Stimulated activated CD8-positive, alpha-beta memory T cell treated with anti-CD3 and anti-CD28 coated beads, Interleukin-15, amount 100 ng/mL, for 48 hours (primary cell): Measurements from ENCODE around the gene CPEB1.

ENCODE experiments used
- DNase-seq, 2 donors: peaks; one replicate each; pipeline ENCODE4 v3.0.0-alpha.2; 2020; ENCODE audit warnings: low read depth in 2 of 2

Gene CPEB1

GRCh38 chr15:82647045-82647834, at the start of gene CPEB1:
TSS of gene CPEB1 (minus strand) at chr15:82647363. CDS start at chr15:82628459, 18,904 bp downstream.
- no peak for DNase-seq

- DNase-seq: no peak
Measured at GRCh38 chr15:82692171-82692570, 45.0 kb upstream of the CPEB1 start.

- no peak for DNase-seq
Measured at GRCh38 chr15:82689147-82689546, 42.0 kb upstream of the CPEB1 start.

GRCh38 chr15:82688691-82689090, 41.5 kb upstream of the CPEB1 start:
- DNase-seq: no peak

GRCh38 chr15:82681371-82681770, 34.2 kb upstream of the CPEB1 start:
- DNase-seq: no peak

- DNase-seq: peak; percentile 67 to 69
Measured at GRCh38 chr15:82680200-82681102, 33.3 kb upstream of the CPEB1 start.

- DNase-seq: no peak
Measured at GRCh38 chr15:82679626-82680199, 32.5 kb upstream of the CPEB1 start.

- no peak for DNase-seq
Measured at GRCh38 chr15:82677720-82678323, 30.7 kb upstream of the CPEB1 start.

GRCh38 chr15:82674873-82675272, 27.7 kb upstream of the CPEB1 start:
- no peak for DNase-seq

GRCh38 chr15:82670699-82671098, 23.5 kb upstream of the CPEB1 start:
- DNase-seq: no peak

GRCh38 chr15:82666606-82667005, 19.4 kb upstream of the CPEB1 start:
- DNase-seq: no peak

- no peak for DNase-seq
Measured at GRCh38 chr15:82664021-82664420, 16.9 kb upstream of the CPEB1 start.

- DNase-seq: no peak
Measured at GRCh38 chr15:82663186-82663600, 16.0 kb upstream of the CPEB1 start.

GRCh38 chr15:82662641-82663040, 15.5 kb upstream of the CPEB1 start:
- no peak for DNase-seq

GRCh38 chr15:82660378-82660777, 13.2 kb upstream of the CPEB1 start:
- DNase-seq: no peak

- DNase-seq: no peak
Measured at GRCh38 chr15:82656641-82657266, 9.6 kb upstream of the CPEB1 start.

GRCh38 chr15:82655606-82656005, 8.4 kb upstream of the CPEB1 start:
- no peak for DNase-seq

GRCh38 chr15:82653483-82654168, 6.5 kb upstream of the CPEB1 start:
- no peak for DNase-seq

GRCh38 chr15:82651708-82652107, 4.5 kb upstream of the CPEB1 start:
- no peak for DNase-seq

GRCh38 chr15:82650046-82650670, 3.0 kb upstream of the CPEB1 start:
- DNase-seq: no peak
